ENCODE data around the gene GRM5. TPM values are rescaled to one million over a fixed set of nuclear protein-coding genes. Genes with fewer than 3 reads are reported as not detected.

Gene GRM5
- total RNA-seq, 1 experiment from 2014 or later, result not detected

DNA sequence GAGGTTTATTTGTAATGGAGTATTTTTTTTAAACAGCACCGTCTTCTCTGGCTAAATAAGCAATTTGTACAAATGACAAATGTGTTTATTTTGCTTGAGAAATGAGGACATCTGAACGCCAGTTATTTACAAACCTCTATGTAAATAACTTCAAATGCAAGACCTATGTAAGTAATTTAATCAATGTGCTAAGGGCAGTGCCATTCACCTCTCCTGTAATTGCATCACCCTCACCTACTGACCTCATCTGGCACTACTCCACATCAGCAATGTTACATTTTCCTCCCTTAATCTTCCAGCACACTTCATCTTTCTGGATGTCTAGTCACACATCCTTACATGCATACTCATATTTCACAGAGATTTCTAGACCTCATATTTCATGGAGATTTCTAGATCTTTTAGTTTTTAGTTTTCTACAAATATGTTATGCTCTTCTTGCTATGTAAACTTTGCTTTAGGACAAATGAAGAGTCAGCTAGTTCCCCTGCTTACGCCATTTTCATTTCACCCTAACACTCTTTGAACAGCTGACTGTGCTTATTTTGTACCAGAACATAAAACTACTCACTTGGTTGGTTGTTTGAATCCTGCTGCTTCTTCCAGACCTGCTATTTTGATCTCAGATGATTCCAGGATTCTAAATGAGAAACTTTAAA lies 238.6 kb downstream of the GRM5 start:
- no peaks in the 10 kb centered on the region for H3F3A ChIP-seq (ENCODE audit: low read length, unreplicated experiment)
- TF ChIP-seq EZH2phosphoT487 (IDR thresholded peaks at IDR 0.05; ENCODE audit: borderline replicate concordance, low read length) (no peak), EZH2 (IDR thresholded peaks at IDR 0.05; ENCODE audit: low read length, unreplicated experiment) (no peak)
- TF ChIP-seq, protein P1, sequence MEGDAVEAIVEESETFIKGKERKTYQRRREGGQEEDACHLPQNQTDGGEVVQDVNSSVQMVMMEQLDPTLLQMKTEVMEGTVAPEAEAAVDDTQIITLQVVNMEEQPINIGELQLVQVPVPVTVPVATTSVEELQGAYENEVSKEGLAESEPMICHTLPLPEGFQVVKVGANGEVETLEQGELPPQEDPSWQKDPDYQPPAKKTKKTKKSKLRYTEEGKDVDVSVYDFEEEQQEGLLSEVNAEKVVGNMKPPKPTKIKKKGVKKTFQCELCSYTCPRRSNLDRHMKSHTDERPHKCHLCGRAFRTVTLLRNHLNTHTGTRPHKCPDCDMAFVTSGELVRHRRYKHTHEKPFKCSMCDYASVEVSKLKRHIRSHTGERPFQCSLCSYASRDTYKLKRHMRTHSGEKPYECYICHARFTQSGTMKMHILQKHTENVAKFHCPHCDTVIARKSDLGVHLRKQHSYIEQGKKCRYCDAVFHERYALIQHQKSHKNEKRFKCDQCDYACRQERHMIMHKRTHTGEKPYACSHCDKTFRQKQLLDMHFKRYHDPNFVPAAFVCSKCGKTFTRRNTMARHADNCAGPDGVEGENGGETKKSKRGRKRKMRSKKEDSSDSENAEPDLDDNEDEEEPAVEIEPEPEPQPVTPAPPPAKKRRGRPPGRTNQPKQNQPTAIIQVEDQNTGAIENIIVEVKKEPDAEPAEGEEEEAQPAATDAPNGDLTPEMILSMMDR (conservative IDR thresholded peaks at IDR 0.05; ENCODE audit: low read depth, low read length), result no peak
- H2AFZ ChIP-seq (ENCODE audit: low read length), result no peak overlapping the region
- H4K20me1 ChIP-seq (ENCODE audit: low read length), result no peaks in the 10 kb centered on the region
- H3K27me3 ChIP-seq (ENCODE audit: low read length), result no peaks in the 10 kb centered on the region
- H3K9ac ChIP-seq (ENCODE audit: low read length), result no peak overlapping the region
- POLR2A ChIA-PET (ENCODE audit: unreplicated experiment), result no interaction called here
- H3K79me2 ChIP-seq (ENCODE audit: low read length), result no peaks in the 10 kb centered on the region
- H3K9me2 ChIP-seq (replicated peaks; ENCODE audit: low read length), result no peaks in the 10 kb centered on the region
- H3K4me1 ChIP-seq (ENCODE audit: insufficient read depth, low read length), result no peaks in the 10 kb centered on the region; the same call in 1 of the 2 replicates
- no peaks in the 10 kb centered on the region for H3K36me3 ChIP-seq (ENCODE audit: low read depth, low read length)
- no peak for ATAC-seq
- no peak overlapping the region for H3K4me3 ChIP-seq (ENCODE audit: low read length)
- intact Hi-C loops (cut with micrococcal nuclease), result no loop called here
- H3K4me2 ChIP-seq (ENCODE audit: low read length), result no peak overlapping the region
- no peak overlapping the region for H3K27ac ChIP-seq (ENCODE audit: low read length)
- no TSS peak for BruUV-seq (replicated peaks)
- peak; percentile 10 for DNase-seq
- no peaks in the 10 kb centered on the region for H3K9me3 ChIP-seq (ENCODE audit: low read length)
- CTCF ChIA-PET, result no interaction called here

DNA sequence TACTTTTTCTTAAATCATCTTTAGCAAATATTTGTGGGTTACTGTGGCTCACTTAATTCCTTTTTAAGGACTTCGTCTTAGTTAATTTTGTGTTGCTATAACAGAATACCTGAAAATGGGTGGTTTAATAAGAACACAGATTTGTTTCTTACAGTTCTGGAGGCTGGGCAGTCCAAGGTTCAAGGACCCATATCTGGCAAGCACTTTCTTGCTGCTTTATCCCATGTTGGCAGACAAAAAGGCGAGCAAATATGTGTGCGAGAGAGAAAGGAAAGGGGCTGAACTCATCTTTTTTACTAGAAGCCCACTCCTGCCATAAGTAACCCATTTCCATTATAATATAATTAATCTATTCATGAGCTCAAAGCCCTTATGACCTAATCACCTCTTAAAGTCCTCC lies 246.2 kb downstream of the GRM5 start:
- no peak overlapping the region for H2AFZ ChIP-seq (ENCODE audit: low read length)
- no peak overlapping the region for H3K4me3 ChIP-seq (ENCODE audit: low read length)
- H3K27me3 ChIP-seq (ENCODE audit: low read length), result no peaks in the 10 kb centered on the region
- H3K4me1 ChIP-seq (ENCODE audit: insufficient read depth, low read length), result no peaks in the 10 kb centered on the region
- H3F3A ChIP-seq (ENCODE audit: low read length, unreplicated experiment), result no peaks in the 10 kb centered on the region
- no peak for ATAC-seq
- H3K4me2 ChIP-seq (ENCODE audit: low read length), result no peak overlapping the region
- no peaks in the 10 kb centered on the region for H3K36me3 ChIP-seq (ENCODE audit: low read depth, low read length)
- BruUV-seq (replicated peaks), result no TSS peak
- H4K20me1 ChIP-seq (ENCODE audit: low read length), result no peaks in the 10 kb centered on the region
- ChIA-PET POLR2A (ENCODE audit: unreplicated experiment) (no interaction called here), CTCF (no interaction called here)
- no peak overlapping the region for H3K9ac ChIP-seq (ENCODE audit: low read length)
- H3K9me2 ChIP-seq (replicated peaks; ENCODE audit: low read length), result no peaks in the 10 kb centered on the region
- H3K27ac ChIP-seq (ENCODE audit: low read length), result no peak overlapping the region
- intact Hi-C loops (cut with micrococcal nuclease), result no loop called here
- no peaks in the 10 kb centered on the region for H3K9me3 ChIP-seq (ENCODE audit: low read length)
- TF ChIP-seq EZH2 (IDR thresholded peaks at IDR 0.05; ENCODE audit: low read length, unreplicated experiment), result no peak
- TF ChIP-seq EZH2phosphoT487 (IDR thresholded peaks at IDR 0.05; ENCODE audit: borderline replicate concordance, low read length), result no peak
- TF ChIP-seq, protein P1 (conservative IDR thresholded peaks at IDR 0.05; ENCODE audit: low read depth, low read length), result no peak
- H3K79me2 ChIP-seq (ENCODE audit: low read length), result no peaks in the 10 kb centered on the region
- DNase-seq, result no peak

DNA sequence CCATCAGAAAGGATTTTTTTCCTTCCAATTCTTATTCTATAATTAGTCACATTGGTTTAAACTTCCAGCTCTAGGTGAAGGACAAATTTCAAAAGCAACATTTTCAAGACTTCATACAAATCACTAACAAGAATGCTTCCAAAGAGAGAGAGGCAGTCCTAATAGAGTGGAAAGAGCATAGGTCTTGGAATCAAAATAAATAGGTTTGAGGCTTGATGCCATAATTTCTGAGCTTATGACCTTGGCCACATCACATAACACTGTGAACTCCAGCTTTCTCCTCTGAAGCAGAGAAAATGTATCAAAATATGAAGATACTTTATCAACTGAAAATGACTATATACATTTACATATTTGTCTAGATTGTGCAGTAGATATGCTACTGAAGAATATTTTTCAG lies 246.8 kb downstream of the GRM5 start:
- ATAC-seq, result no peak
- no peaks in the 10 kb centered on the region for H3K9me3 ChIP-seq (ENCODE audit: low read length)
- no peak overlapping the region for H3K9ac ChIP-seq (ENCODE audit: low read length)
- H3F3A ChIP-seq (ENCODE audit: low read length, unreplicated experiment), result no peaks in the 10 kb centered on the region
- H3K27ac ChIP-seq (ENCODE audit: low read length), result no peak overlapping the region
- no peak for TF ChIP-seq EZH2phosphoT487 (IDR thresholded peaks at IDR 0.05; ENCODE audit: borderline replicate concordance, low read length)
- no peak for TF ChIP-seq EZH2 (IDR thresholded peaks at IDR 0.05; ENCODE audit: low read length, unreplicated experiment)
- TF ChIP-seq, protein P1 (conservative IDR thresholded peaks at IDR 0.05; ENCODE audit: low read depth, low read length), result no peak
- intact Hi-C loops (cut with micrococcal nuclease), result no loop called here
- H3K4me2 ChIP-seq (ENCODE audit: low read length), result no peak overlapping the region
- POLR2A ChIA-PET (ENCODE audit: unreplicated experiment), result no interaction called here
- H3K27me3 ChIP-seq (ENCODE audit: low read length), result no peaks in the 10 kb centered on the region
- H3K4me3 ChIP-seq (ENCODE audit: low read length), result no peak overlapping the region
- no peaks in the 10 kb centered on the region for H3K9me2 ChIP-seq (replicated peaks; ENCODE audit: low read length)
- no peak overlapping the region for H2AFZ ChIP-seq (ENCODE audit: low read length)
- no peaks in the 10 kb centered on the region for H4K20me1 ChIP-seq (ENCODE audit: low read length)
- BruUV-seq (replicated peaks), result no TSS peak
- CTCF ChIA-PET, result no interaction called here
- H3K79me2 ChIP-seq (ENCODE audit: low read length), result no peaks in the 10 kb centered on the region
- H3K4me1 ChIP-seq (ENCODE audit: insufficient read depth, low read length), result no peaks in the 10 kb centered on the region
- H3K36me3 ChIP-seq (ENCODE audit: low read depth, low read length), result no peaks in the 10 kb centered on the region
- DNase-seq, result no peak

All from PC-3 (cell line).